ENCODE data around the gene AGAP2. TPM values are rescaled to one million over a fixed set of nuclear protein-coding genes. Genes with fewer than 3 reads are reported as not detected.
A peak's percentile ranks its signal among the peaks of the same experiment; 100 is the strongest.

The AGAP2 gene
- total and polyA plus RNA-seq, 9 of the 15 experiments (the other 6 are each of a cell fraction or from before 2014, with no cell fraction given): 0.04 to 0.77 (median 0.28) TPM; not detected in 1

- no peak for TF ChIP-seq CLOCK (CRISPR knock-in tag; IDR thresholded peaks at IDR 0.05; ENCODE audit: borderline replicate concordance)
- peak; percentile 83 for TF ChIP-seq TAF1 (IDR thresholded peaks at IDR 0.05; ENCODE audit: control insufficient read depth, extremely low read depth, insufficient read depth, low read length, severe bottlenecking)
- TF ChIP-seq HDGF (IDR thresholded peaks at IDR 0.05): no peak
- no peak for TF ChIP-seq MTF1 (CRISPR knock-in tag; IDR thresholded peaks at IDR 0.05; ENCODE audit: borderline replicate concordance)
- TF ChIP-seq MGA (IDR thresholded peaks at IDR 0.05): peak; percentile 49; the same call in 1 of the 2 replicates
- peak; percentile 76 to 92 (median 88) for TF ChIP-seq YY1 (IDR thresholded peaks at IDR 0.05; ENCODE audit: borderline replicate concordance in 1 of 3, control insufficient read depth in 1 of 3, extremely low read depth in 1 of 3, insufficient read depth in 3 of 3, insufficient read length in 1 of 3, insufficient replicate concordance in 2 of 3, low read depth in 1 of 3, low read length in 2 of 3)
- peak; percentile 58 for TF ChIP-seq DACH1 (IDR thresholded peaks at IDR 0.05; ENCODE audit: partially characterized antibody)
- TF ChIP-seq POLR2B (IDR thresholded peaks at IDR 0.05; ENCODE audit: low read depth, partially characterized antibody): peak; percentile 84
- no peak for TF ChIP-seq TCF7L2 (IDR thresholded peaks at IDR 0.05; ENCODE audit: low read depth, low read length)
- TF ChIP-seq TAL1 (IDR thresholded peaks at IDR 0.05): no peak
- peak; percentile 41 for TF ChIP-seq NR2C1 (IDR thresholded peaks at IDR 0.05)
- TF ChIP-seq NR2C1 (tag; IDR thresholded peaks at IDR 0.05): no peak
- TF ChIP-seq POLR2AphosphoS2 (IDR thresholded peaks at IDR 0.05; ENCODE audit: low read length): no peak
- peak; percentile 67; the same call in 1 of the 2 replicates for TF ChIP-seq ZNF263 (CRISPR knock-in tag; IDR thresholded peaks at IDR 0.05; ENCODE audit: borderline replicate concordance)
These were observed 33.4 kb upstream of the AGAP2 start, which contains the start of gene METTL1 (continued) for GRCh38 chr12:57771873-57772428.
